ENCODE results near the gene C11orf97.

DNA sequence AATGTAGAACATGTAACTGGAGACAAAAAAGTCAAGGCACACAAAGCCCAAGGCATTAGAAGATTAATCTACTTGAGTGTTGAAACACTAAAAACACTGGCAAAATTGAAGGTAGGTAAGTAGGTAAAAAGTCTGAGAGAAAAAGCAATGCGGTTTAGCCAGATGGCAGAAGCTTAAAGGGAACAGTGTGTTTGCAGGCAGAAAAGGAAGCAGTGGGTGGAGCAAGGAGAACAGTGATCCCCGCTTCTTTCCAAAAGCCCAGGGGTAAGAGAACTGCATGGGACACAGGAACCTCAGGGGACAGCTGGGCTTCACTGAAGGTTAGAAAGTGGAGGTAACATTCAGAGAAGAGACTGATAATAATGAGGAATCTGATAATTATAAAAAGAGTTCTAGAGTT lies 34.6 kb upstream of the C11orf97 start:
- TF ChIP-seq TAF1 (IDR thresholded peaks at IDR 0.05; ENCODE audit: borderline replicate concordance, insufficient read depth, low read length) = no peak
- TF ChIP-seq, protein P1, sequence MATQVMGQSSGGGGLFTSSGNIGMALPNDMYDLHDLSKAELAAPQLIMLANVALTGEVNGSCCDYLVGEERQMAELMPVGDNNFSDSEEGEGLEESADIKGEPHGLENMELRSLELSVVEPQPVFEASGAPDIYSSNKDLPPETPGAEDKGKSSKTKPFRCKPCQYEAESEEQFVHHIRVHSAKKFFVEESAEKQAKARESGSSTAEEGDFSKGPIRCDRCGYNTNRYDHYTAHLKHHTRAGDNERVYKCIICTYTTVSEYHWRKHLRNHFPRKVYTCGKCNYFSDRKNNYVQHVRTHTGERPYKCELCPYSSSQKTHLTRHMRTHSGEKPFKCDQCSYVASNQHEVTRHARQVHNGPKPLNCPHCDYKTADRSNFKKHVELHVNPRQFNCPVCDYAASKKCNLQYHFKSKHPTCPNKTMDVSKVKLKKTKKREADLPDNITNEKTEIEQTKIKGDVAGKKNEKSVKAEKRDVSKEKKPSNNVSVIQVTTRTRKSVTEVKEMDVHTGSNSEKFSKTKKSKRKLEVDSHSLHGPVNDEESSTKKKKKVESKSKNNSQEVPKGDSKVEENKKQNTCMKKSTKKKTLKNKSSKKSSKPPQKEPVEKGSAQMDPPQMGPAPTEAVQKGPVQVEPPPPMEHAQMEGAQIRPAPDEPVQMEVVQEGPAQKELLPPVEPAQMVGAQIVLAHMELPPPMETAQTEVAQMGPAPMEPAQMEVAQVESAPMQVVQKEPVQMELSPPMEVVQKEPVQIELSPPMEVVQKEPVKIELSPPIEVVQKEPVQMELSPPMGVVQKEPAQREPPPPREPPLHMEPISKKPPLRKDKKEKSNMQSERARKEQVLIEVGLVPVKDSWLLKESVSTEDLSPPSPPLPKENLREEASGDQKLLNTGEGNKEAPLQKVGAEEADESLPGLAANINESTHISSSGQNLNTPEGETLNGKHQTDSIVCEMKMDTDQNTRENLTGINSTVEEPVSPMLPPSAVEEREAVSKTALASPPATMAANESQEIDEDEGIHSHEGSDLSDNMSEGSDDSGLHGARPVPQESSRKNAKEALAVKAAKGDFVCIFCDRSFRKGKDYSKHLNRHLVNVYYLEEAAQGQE (IDR thresholded peaks at IDR 0.05; ENCODE audit: insufficient read depth in 1 of 2, low read depth in 2 of 2, low read length in 2 of 2) = no peak

All from PFSK-1 (cell line).